ENCODE results near the gene SEPSECS. TPM values are rescaled to one million over a fixed set of nuclear protein-coding genes. Genes with fewer than 3 reads are reported as not detected.

Gene SEPSECS
- total and polyA plus RNA-seq, 9 of the 15 experiments (the other 6 are each of a cell fraction or from before 2014, with no cell fraction given) = 3.9 to 17.2 (median 7.9) TPM

GRCh38 chr4:25177147-25177546 lies 16.9 kb upstream of the SEPSECS start (continued):
- TF ChIP-seq MNT (conservative IDR thresholded peaks at IDR 0.05) (no peak), RNF2 (IDR thresholded peaks at IDR 0.05) (no peak), TBP (optimal IDR thresholded peaks at IDR 0.05; ENCODE audit: low read depth, low read length) (no peak), HNRNPLL (IDR thresholded peaks at IDR 0.05; ENCODE audit: low read depth, low read length, poor library complexity, severe bottlenecking) (no peak), C11orf30 (IDR thresholded peaks at IDR 0.05; ENCODE audit: low read depth) (peak; percentile 67), ZSCAN29 (IDR thresholded peaks at IDR 0.05) (no peak)

- Histone ChIP-seq H2AFZ (ENCODE audit: low read depth, low read length) (0 out of 2 replicates have a peak overlapping the region, but pooled peaks have one; percentile 9), H3K4me2 (ENCODE audit: insufficient read depth, low read length) (no peak overlapping the region), H3K27me3 (ENCODE audit: control insufficient read depth in 2 of 2, insufficient read depth in 2 of 2, low read length in 2 of 2) (no peaks in the 10 kb centered on the region), H3K9me3 (replicated peaks; ENCODE audit: control insufficient read depth, insufficient read depth, low read depth, low read length) (no peaks in the 10 kb centered on the region), H4K20me1 (replicated peaks; ENCODE audit: control insufficient read depth, insufficient read depth, low read length) (no peaks in the 10 kb centered on the region), H3K9ac (ENCODE audit: insufficient read depth in 1 of 2, low read depth in 2 of 2, low read length in 2 of 2) (no peak overlapping the region), H3K9me1 (ENCODE audit: control insufficient read depth, insufficient read depth, low read length) (no peaks in the 10 kb centered on the region), H3K36me3 (ENCODE audit: control insufficient read depth, insufficient read depth, low read length) (no peaks in the 10 kb centered on the region), H3K4me1 (replicated peaks in 1 of 2; ENCODE audit: control insufficient read depth in 2 of 2, insufficient read depth in 2 of 2, low read length in 2 of 2) (peaks cover 0 to 20% of the 10 kb centered on the region in 2 experiments; a peak in 3 of 5 replicates), H3K4me3 (no peak overlapping the region), H3K79me2 (ENCODE audit: control insufficient read depth, insufficient read depth, low read length) (no peaks in the 10 kb centered on the region), H3K27ac (ENCODE audit: extremely low read depth, low read depth, low read length) (no peak overlapping the region; the same call in 2 of the 3 replicates)
- intact Hi-C loops (cut with micrococcal nuclease) = no loop called here
- FAIRE-seq = no peak
- DNase-seq (ENCODE audit: extremely low read depth in 1 of 4, low spot score in 3 of 4) = peak in 1 of 4 experiments; percentile 9
- WGBS (ENCODE audit: insufficient coverage, low coverage, missing lambda C conversion rate) = 16% methylated on average over 3 of the region's 3 CpGs
- in situ Hi-C loops (cut with MboI) = no loop called here
- ATAC-seq = no peak
- BruUV-seq (replicated peaks) = no TSS peak
- ChIA-PET POLR2A (no interaction called here), CTCF (ENCODE audit: low intra/inter-chr PET ratio) (no interaction called here)
- TF ChIP-seq PHF21A (IDR thresholded peaks at IDR 0.05; ENCODE audit: borderline replicate concordance, low read depth) (no peak), RBM14 (IDR thresholded peaks at IDR 0.05; ENCODE audit: borderline replicate concordance, insufficient read depth, low read depth, low read length) (no peak), ZBTB8A (IDR thresholded peaks at IDR 0.05; ENCODE audit: partially characterized antibody) (no peak), RBFOX2 (IDR thresholded peaks at IDR 0.05; ENCODE audit: low read depth, low read length) (no peak), AFF4 (CRISPR knock-in tag; IDR thresholded peaks at IDR 0.05) (no peak), POLR2AphosphoS5 (IDR thresholded peaks at IDR 0.05; ENCODE audit: control insufficient read depth, insufficient read depth, low read depth, low read length) (no peak), ZNF717 (CRISPR knock-in tag; IDR thresholded peaks at IDR 0.05) (no peak), POLR2A (conservative IDR thresholded peaks at IDR 0.05) (no peak), ZNF511 (CRISPR knock-in tag; IDR thresholded peaks at IDR 0.05) (no peak), TAF1 (IDR thresholded peaks at IDR 0.05; ENCODE audit: control insufficient read depth, extremely low read depth, insufficient read depth, low read length, severe bottlenecking) (no peak), ZNF785 (CRISPR knock-in tag; IDR thresholded peaks at IDR 0.05) (no peak), BCOR (IDR thresholded peaks at IDR 0.05) (no peak)
Observed at GRCh38 chr4:25174674-25175073, 14.4 kb upstream of the SEPSECS start.
